Measurements from ENCODE around the gene BACH2. TPM values are rescaled to one million over a fixed set of nuclear protein-coding genes. Genes with fewer than 3 reads are reported as not detected.

Gene BACH2
- total RNA-seq, 1 donor from 2014 or later, result 90.4 TPM

GRCh38 chr6:89979481-89980119 is 317.0 kb downstream of the BACH2 start:
- CTCF ChIA-PET, result no interaction called here
- H3K36me3 Mint-ChIP-seq (ENCODE audit: low read depth), result peaks cover 48% of the 10 kb centered on the region
- H3K27me3 Mint-ChIP-seq, result no peaks in the 10 kb centered on the region
- DNase-seq (no peak), ATAC-seq (ENCODE audit: low read depth) (no peak)
- peaks cover 12% of the 10 kb centered on the region for H3K4me1 Mint-ChIP-seq
- no peaks in the 10 kb centered on the region for H3K9me3 Mint-ChIP-seq
- H3K4me3 Mint-ChIP-seq, result no peak overlapping the region
- POLR2A ChIA-PET, result interaction anchor here (0.6 kb wide), 1 partner anchor 10 kb away, joined by 3 read pairs; no protein-coding TSS in a partner anchor
- intact Hi-C loops (cut with micrococcal nuclease), result no loop called here
- TF ChIP-seq CTCF (IDR thresholded peaks at IDR 0.05), result no peak
- H3K27ac Mint-ChIP-seq, result peak overlapping the region; percentile 86

- intact Hi-C loops (cut with micrococcal nuclease), result no loop called here
- no peak overlapping the region for H3K4me3 Mint-ChIP-seq
- POLR2A ChIA-PET, result interaction anchor here (0.5 to 0.6 kb wide), 2 partner anchors 309 to 324 kb away, joined by 5 to 7 read pairs; no protein-coding TSS in a partner anchor
- no peaks in the 10 kb centered on the region for H3K9me3 Mint-ChIP-seq
- CTCF ChIA-PET, result no interaction called here
- peaks cover 51% of the 10 kb centered on the region for H3K36me3 Mint-ChIP-seq (ENCODE audit: low read depth)
- ATAC-seq (ENCODE audit: low read depth) (no peak), DNase-seq (no peak)
- no peaks in the 10 kb centered on the region for H3K27me3 Mint-ChIP-seq
- peaks cover 12% of the 10 kb centered on the region for H3K4me1 Mint-ChIP-seq
- no peak for TF ChIP-seq CTCF (IDR thresholded peaks at IDR 0.05)
- H3K27ac Mint-ChIP-seq, result no peak overlapping the region
Measured at GRCh38 chr6:89978749-89979145, 317.9 kb downstream of the BACH2 start.

- intact Hi-C loops (cut with micrococcal nuclease), result no loop called here
- H3K4me3 Mint-ChIP-seq, result no peak overlapping the region
- ChIA-PET POLR2A (interaction anchor here (0.6 kb wide), 1 partner anchor 310 kb away, joined by 7 read pairs; no protein-coding TSS in a partner anchor), CTCF (no interaction called here)
- H3K4me1 Mint-ChIP-seq, result peaks cover 12% of the 10 kb centered on the region
- H3K36me3 Mint-ChIP-seq (ENCODE audit: low read depth), result peaks cover 52% of the 10 kb centered on the region
- DNase-seq (no peak), ATAC-seq (ENCODE audit: low read depth) (no peak)
- H3K27me3 Mint-ChIP-seq, result no peaks in the 10 kb centered on the region
- no peaks in the 10 kb centered on the region for H3K9me3 Mint-ChIP-seq
- no peak for TF ChIP-seq CTCF (IDR thresholded peaks at IDR 0.05)
- H3K27ac Mint-ChIP-seq, result no peak overlapping the region
Measured at GRCh38 chr6:89977808-89978748, 318.6 kb downstream of the BACH2 start.

- no peak for DNase-seq
- CTCF ChIA-PET, result interaction anchor here (3.2 kb wide), 1 partner anchor 240 kb away, joined by 13 read pairs; no protein-coding TSS in a partner anchor
- peaks cover 8% of the 10 kb centered on the region for H3K4me1 Mint-ChIP-seq
Measured at GRCh38 chr6:89976694-89977020, 320.0 kb downstream of the BACH2 start.

More at GRCh38 chr6:89976694-89977020, 320.0 kb downstream of the BACH2 start:
- peaks cover 50% of the 10 kb centered on the region for H3K36me3 Mint-ChIP-seq (ENCODE audit: low read depth)
- no peaks in the 10 kb centered on the region for H3K9me3 Mint-ChIP-seq
- POLR2A ChIA-PET, result no interaction called here
- intact Hi-C loops (cut with micrococcal nuclease), result no loop called here
- no peak for TF ChIP-seq CTCF (IDR thresholded peaks at IDR 0.05)
- no peak for ATAC-seq (ENCODE audit: low read depth)
- H3K27me3 Mint-ChIP-seq, result no peaks in the 10 kb centered on the region
- no peak overlapping the region for H3K4me3 Mint-ChIP-seq
- peak overlapping the region; percentile 30 for H3K27ac Mint-ChIP-seq
